Glomerular endothelial cell (primary cell): ENCODE results near the gene TINCR. TPM values are rescaled to one million over a fixed set of nuclear protein-coding genes. Genes with fewer than 3 reads are reported as not detected.
"Not testable (repeated sequence)": the region's sequence is repeated elsewhere in the genome, so short reads cannot be mapped to it uniquely, and the experiment has no call there.

Experiments
- DNase-seq: peaks from one replicate; pipeline ENCODE4 v3.0.0-alpha.2; 2011; ENCODE audit warnings: low read depth, low spot score; ENCODE audit errors: extremely low read depth
- total RNA-seq: library from RNA; depleted of rRNA; stranded (reverse); fragments of >200 nt; gene quantifications from 2 replicates; pipeline ENCODE4 v1.2.3, GENCODE V29; 2015

Gene TINCR
- total RNA-seq, 1 donor from 2014 or later: not detected

DNA sequence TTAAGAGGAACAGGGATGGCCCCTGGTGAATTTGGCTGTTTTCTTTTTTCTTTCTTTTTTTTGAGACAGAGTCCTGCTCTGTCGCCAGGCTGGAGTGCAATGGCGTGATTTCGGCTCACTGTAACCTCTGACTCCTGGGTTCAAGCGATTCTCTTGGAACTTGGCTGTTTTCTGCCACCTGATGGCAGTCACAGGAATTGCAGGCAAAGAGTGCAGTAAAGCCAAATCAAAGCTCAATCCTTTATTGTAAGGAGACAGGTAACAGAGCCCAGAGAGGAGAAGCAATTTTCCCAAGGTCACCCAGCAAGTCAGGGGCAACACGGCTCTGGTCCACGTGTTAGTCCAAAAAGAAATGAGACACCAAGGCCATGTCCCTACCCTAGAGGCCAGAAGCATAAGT lies 6.2 kb downstream of the TINCR start:
- no peak for DNase-seq

DNA sequence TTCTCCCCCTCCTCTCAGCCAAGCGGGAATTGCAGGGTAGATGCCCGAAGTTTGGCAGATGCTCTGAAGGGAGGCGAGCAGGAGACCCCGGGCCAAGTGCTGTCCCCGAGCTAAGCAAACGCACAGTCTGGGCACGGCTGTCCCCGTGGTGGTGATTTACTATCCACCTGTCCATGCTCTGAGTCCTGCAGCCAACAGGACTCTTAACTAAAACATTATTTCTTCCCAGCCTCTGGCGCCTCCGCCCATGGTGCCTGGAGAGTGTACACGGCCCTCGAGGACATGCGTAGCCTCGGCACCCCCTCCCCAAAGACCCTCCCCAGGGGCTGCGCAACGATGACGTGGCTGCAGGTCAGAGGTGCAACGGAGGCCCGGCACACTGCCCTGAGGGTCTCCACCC lies 7.6 kb downstream of the TINCR start:
- DNase-seq: no peak

DNA sequence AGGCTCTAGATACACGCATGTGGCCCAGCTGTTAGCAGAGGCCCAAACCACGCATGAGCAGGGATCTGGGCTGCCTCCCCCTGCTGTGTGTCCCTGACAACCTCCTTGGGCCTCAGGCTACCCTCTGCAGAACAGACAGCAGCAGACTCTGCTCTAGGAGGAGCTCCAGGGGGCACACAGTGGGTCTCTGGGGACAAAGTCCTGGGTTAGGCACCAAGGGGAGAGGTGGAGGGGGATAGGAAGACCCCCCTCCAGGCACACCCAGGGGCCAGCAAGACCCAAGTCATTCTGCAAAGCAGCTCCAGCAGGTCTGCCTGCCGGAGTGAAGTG lies 8.0 kb downstream of the TINCR start:
- no peak for DNase-seq

DNA sequence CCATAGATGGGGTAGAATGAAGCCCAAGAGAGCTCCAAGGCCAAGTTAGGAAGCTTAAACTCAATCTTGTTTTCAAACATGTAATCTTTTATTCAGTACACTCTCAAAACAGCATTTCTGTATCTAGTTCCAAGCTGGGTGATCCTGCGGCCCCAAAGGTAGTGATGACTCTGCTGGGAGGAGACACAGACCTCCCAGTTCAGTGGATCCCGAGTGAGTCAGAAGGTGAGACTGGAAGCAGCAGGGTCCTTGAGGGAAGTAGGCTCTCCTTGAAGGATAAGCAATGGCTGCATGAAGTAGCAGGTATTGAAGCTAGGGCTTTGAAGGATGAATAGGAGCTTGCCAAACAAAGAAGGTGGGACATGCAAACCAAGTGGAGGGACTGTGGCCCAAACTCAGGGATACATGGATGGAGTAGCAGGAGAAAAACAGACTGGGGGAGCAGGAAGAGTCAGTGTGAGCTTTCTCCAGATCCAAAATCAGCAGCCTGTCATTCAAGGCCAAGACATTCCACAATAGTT lies 9.6 kb downstream of the TINCR start:
- no peak for DNase-seq

DNA sequence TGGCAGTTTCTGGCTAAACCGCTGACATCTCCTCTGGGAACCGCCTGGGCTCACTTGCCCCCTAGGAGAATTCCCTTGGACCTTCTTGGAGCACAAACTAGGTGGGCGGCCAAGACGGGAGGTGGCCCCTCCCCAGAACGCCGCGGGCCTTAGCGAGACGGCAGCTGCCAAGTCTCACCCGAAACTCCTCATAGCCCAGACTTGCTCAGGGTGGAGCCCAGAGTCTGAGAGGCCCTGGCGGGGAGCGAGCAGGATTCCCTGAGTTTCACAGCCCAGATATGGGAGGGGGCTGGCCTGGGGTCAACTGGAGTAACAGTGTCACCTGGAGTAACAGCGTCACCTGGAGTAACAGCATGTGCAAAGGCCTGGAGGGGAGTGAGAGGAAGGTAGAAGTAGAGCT lies 10.1 kb downstream of the TINCR start:
- no peak for DNase-seq

DNA sequence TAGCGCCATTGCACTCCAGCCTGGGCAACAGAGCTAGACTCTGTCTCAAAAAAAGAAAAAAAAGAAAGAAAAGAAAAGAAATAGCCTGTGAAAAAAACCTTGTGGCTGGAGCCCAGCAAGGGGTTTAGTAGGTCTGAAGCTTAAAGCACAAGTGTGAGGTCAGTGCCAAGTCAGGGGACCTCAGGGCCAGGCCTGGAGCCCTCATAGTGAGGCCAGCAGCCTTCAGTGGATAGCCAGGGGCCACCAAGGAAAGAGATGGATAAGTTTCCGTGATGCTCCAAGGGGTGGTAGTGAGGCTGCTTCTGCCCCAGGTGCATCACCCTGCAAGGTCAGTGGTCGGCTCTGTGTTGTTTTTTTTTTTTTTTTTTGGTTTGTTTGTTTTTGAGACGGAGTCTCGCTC lies 12.9 kb downstream of the TINCR start:
- no peak for DNase-seq

DNA sequence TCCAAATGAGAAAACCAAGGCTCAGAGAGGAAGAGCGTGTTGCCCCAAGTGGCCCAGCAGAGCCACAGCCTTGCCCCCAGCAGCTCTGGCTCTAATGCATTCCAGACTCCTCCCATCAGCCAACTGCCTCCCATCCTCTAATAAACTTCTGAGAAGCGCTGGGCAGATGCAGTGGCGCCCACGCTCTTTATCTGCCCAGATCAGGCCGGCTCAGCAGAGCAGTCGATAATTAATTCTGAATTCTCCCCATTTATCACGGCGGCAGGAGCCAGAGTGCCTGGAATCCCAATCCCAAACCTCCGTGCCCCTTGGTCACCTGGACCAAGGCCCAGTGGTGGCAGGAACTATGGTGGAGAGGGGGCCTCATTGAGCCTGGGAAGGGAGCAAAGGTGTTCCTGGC lies 13.9 kb downstream of the TINCR start:
- DNase-seq: no peak

DNA sequence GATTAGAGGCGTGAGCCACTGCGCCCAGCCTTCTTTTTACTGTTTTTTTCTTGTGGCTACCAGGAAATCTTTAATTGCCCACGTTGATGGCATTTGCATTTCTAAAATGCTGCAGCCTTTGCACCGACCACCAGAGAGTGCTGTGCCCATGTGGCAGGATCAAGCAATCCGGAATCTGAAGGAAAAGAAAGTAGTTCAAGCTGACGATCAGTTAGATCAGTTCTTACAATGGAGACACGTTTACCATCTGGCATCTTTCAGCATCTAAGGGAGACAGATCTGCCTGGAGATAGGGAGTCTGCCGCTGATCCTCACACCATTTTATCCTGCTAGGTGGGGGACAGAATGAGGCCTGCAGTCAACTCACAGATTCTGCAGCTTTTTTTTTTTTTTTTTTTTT lies 19.9 kb downstream of the TINCR start:
- DNase-seq: peak; percentile 2

DNA sequence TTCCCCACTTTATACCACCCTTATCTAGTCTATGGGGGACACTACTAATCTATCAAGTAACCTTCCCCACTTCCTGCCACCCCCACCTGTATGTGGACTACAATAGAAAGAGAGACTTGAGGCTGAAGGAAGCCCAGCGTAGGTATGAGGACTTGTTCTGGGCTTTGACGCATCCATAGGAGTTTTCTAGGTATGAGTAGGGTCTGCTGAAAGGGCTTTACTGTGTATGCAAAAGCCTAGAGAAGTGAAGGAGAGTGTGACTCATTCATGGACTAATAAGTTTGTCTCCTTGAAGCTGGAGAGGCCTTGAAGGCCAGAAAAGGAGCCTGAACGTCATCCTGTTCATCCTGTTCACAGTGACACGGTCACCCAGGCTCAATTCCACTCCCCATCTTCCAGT lies 21.8 kb downstream of the TINCR start:
- DNase-seq: no peak

DNA sequence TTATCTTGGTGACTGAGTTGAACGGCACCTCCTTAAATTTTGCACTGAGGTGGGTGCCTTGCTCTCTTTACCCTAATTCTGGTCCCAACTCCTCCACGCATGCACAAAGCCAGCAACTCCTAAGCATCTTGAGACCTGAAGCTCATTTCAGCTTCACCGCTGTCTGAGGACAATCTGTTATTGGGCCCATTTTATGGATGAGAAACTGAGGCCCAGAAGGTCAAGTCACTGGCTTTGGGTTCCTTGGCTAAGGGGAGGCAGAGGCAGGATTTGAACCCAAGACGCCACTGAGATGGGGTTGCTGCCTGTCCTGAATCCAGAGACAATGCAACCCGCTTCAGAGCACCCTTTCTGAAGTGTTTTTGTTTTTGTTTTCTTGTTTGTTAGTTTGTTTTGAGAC lies 22.7 kb downstream of the TINCR start:
- DNase-seq: no peak

DNA sequence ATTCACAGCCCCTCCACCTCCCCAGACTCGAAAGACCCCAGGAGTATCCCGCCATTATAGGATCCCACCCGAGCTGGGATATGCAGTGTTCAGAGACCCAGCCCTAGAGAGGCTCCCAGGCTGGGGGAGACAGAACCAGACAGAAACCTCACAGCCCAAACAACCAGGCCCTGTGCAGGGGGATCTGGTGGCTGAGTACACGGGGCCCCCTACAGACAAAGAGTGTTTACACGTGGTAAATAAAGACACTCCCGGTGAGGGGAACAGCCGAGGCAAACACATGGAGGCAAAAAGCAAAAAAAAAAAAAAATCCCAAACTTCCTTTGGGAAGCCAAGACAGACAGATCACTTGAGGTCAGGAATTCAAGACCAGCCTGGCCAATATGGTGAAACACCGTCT lies 25.1 kb downstream of the TINCR start:
- DNase-seq: no peak

DNA sequence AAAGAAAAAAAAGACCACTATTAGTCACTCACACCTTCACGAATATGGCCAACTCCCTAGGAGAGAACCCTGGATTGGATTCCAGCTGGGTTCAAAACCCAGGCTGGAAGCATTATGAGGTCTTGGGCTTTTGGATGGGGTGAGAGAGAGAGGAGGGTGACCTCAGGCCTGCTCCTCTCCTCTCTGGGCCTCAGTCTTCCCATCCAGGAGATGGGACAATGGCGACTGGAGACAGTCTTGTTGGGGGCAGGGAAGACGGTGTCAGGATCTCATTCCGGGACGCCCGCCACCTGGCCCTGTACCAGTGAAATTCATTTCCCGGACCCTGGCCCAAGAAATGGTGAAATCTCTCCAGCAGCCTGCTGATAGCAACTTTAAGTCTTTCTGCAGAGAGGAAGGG lies 26.3 kb downstream of the TINCR start:
- no peak for DNase-seq

DNA sequence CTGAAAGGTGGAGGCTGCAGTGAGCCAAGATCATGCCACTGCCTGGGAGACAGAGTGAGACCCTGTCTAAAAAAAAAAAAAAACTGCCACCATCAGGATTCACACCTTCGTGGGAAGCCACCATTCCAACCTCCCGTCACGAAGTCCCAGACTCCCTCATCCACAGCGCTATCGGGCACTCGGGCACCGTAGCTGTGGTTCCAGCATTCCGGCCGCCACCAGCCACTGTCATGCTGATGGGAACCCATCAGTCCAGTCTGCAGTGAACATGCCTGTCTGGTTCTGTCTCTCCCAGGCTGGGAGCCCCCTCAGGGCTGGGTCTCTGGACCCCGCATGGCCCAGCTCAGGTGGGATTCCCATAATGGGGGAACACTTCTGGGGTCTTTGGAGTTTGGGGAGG lies 27.5 kb downstream of the TINCR start:
- no peak for DNase-seq

DNA sequence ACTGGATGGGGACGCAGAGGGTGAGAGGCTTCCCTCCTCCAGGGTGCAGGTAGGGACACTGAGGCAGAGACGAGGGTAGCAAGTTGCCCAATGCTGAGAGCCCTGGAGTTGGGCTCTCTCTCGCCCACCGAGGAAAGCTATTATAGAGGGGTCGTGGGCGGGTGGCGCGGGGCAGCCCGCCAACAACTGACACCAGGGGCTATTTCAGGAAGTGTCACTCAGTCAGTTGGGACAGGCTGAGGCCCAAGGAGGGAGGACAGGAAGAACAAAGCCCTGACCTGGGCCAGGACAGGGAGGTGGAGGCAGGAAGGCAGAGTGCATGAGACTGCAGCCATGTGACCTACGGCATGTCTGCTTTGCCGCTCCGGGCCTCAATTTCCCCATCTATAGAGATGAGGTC lies 29.9 kb downstream of the TINCR start:
- DNase-seq: no peak

DNA sequence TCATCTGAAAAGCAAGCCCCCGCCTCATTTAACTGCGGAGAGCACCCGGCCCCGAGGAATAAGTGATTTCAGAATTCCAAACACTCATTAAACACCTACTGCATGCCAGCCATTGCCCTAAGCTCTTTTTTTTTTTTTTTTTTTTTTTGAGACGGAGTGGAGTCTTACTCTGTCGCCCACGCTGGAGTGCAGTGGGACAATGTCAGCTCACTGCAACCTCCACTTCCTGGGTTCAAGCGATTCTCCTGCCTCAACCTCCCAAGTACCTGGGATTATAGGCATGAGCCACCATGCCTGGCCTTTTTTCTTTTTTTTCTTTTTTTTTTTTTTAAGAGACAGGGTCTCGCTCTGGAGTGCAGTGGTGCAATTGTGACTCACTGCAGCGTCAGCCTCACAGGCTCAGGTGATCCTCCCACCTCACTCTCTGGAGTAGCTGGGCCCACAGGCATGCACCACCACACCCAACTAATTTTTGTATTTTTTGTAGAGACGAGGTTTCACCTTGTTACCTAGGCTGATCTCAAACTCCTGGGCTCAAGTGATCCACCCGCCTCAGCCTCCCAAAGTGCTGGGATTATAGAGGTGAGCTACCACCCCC lies 30.7 kb downstream of the TINCR start:
- not testable (repeated sequence) for DNase-seq

DNA sequence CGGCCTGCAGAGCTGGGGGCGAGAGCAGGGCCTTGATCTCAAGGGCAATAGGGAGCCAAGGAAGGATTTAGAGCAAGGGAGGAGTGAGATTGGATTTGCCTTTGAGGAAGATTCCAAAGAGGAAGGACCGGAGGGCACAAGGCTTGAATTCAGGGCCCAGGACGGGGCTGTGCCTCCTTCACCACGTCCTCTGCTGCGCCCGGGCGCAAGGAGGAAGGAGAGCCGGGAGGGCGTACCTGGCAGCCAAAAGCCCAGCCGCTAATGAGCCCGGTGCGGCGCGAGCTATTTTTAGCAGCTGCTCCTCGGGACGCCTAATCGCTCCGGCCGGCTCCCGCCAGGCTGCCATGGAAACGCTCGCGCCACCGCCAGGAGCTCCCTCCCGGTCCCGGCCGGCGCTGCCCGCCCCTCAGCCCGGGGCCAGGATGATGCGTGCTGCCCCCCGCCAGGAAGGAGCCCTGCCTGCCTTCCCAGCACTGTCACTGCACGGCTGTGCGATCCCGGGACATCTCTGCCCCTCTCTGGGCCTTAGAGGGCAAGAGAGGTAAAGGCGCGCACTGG lies 31.3 kb downstream of the TINCR start:
- DNase-seq: no peak

DNA sequence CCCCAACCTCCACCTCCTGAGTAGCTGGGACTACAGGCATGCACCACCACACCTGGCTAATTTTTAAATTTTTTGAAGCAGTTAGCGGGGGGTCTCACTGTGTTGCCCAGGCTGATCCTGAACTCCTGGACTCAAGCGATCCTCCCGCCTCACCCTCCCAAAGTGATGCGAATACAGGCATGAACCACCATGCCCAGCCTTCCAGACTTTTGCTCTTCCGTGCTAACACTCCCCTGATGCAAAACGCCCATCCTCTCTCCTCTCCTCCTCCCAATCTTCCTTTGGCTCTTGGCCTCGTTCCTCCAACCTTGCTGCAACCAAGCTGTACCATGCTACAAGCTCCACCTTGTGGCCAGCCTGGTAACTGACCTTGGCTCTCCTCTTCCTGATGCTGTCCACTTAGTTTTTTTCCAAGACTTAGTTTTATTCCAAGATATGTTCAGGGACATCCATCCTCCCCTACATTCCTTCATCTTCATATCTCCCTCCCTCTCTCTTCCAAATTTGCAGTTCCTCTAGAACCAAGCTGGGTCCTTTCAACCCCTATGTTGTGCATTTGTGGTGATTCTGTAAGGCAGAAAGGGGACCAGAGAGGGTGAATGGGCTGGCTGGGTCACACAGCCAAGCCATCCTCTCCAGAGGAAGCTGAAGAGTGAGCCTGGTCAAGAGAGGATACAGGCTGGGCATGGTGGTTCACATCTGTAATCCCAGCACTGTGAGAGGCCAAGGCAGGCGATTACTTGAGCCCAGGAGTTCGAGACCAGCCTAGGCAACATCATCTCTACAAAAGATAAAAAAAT lies 32.8 kb downstream of the TINCR start:
- no peak for DNase-seq

DNA sequence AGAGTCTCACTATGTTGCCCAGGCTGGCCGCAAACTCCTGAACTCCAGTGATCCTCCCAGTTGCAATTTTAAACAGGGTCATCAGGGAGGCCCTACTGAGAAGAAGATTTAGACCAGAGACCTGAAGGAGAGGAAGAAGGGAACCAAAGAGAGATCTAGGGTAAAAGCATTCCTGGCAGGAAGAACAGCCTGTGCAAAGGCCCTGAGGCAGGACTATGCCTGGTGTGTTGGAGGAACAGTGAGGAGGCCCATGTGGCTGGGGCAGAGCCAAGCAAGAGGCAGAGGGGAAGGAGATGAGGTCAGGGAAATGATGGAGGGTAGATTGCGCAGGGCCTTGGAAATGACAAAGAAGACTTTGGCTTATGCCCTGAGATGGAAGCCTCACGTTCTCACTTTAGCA lies 34.5 kb downstream of the TINCR start:
- DNase-seq: no peak

DNA sequence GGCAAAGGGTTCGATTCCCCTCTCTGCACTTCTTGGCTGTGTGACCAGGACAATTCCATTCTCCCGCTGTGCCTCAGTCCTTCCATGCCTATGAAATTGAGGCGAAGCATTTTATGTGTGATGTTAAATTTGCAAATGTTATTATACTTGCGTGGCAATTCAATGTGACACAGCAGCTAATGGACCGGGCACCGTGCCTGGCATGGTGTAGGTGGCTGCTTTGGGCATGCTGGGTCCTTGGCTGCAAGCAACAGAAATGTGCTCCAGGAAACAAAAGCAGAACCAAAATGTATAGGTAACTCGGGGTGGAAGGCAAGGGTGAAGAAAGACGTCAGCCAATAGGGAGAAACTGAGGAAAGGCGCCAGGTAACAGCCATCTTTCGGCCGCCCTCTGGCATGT lies 37.1 kb downstream of the TINCR start:
- no peak for DNase-seq

DNA sequence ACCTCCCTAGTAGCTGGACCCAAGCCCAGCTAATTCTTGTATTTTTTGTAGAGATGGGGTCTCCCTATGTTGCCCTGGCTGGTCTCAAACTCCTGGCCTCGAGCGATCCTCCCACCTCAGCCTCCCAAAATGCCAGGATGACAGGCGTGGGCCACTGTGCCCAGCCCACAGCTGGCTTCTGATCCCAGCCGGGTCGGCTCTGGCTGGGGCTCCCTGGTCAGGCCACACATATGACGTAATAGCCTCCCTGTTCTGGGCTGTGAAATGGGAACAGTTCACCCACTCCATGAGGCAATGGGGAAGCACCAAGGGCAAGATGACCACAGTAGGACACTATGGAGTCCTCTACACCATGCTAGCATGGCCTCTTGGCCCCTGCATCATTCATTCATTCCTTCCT lies 41.1 kb downstream of the TINCR start:
- no peak for DNase-seq

DNA sequence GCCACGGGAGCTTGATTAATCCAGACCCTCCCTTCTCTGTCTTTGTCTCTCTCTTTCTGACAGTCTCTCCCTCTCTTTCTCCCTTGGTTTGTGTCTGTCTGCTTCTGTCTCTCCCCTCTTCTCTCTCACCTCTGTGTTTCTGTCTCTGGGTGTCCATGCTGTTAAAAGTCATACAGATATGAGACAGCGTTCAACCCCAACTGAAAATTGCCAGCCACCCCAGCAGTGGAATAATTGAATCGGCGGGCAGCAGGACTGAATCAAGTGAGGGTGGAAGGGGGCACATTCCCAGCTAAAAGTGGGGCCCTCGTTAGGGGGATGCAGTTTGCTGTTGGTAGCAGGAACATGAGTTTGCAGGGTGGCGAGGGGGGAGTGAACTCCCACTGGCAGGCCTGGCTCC lies 43.7 kb downstream of the TINCR start:
- no peak for DNase-seq

DNA sequence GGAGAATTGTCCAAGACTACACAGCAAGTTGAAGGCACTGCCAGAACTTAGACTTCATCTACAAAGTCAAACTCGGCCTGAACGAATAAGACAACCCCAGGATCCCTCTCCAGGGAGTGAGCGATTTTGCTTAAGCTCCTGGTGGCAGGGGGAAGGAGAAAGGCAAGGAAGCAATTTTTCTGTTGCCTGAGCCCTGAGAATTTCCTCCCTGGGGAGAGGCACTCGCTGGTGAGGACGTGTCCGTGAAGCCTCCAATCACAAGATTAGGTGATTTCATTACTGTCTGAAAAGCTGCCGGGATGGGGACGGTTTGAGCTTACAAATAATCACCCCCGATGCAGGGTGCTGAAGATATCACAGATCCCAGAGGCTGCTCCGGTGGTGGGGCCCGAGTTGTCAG lies 45.6 kb downstream of the TINCR start:
- DNase-seq: no peak
